NCI-H526 (cell line): ENCODE measurements around the gene EXOC6.

Experiments
- DNase-seq, 2 experiments: peaks; one replicate each; lab custom pipeline; 2025; lab: John Stamatoyannopoulos, UW

Gene EXOC6

DNA sequence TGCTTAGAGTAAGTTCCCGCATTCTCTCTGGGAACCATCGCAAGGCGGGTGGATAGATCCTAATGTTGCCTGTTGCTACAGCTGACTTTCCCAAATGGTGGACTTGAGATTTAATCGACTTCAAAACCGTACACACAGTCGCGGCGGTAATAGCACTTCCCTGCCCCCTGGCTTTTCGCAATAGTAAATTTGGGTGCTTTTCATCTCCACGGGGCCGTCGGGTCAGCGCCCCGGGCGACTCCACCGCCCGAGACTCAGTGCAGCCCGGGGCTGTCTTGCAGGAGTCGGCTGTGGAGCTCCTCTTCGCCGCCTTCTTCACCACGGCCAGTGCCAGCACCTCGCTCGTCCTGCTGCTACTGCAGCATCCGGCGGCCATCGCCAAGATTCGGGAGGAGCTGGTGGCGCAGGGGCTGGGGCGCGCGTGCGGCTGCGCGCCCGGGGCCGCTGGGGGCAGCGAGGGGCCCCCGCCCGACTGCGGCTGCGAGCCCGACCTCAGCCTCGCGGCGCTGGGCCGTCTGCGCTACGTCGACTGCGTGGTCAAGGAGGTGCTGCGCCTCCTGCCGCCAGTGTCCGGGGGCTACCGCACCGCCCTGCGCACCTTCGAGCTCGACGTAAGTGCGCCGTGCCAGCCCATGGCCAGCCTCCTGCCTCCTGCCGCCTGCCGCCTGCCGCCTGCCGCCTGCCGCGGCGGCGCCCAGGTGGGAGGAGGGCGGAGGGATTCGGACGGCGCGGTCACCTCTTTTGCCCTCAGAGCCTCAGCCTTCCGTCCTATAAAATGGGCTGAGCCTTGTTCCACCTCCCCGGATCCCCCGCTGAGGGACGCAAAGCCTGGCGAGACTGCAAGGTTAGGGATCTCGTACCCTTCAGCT, 217.6 kb downstream of the EXOC6 start:
- DNase-seq = peak in 1 of 2 experiments; percentile 22

DNA sequence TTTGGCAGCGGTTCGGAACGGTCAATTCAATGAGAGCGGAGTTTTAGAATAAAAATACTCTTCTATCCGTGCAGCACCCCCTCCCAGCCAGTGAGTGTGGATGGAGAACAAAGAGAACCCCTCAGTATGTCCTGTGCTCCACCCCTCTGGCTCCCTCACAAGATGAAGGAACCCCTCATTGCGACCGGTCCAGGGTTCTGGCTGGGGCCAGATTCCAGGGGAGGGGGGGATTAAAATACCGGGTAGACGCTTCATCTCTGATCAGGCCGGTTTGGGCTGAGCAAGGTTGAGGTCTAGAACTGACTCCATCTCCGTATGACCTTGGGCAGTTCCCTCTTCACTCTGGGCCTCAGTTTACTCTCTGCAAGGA, 218.2 kb downstream of the EXOC6 start:
- DNase-seq = no peak

DNA sequence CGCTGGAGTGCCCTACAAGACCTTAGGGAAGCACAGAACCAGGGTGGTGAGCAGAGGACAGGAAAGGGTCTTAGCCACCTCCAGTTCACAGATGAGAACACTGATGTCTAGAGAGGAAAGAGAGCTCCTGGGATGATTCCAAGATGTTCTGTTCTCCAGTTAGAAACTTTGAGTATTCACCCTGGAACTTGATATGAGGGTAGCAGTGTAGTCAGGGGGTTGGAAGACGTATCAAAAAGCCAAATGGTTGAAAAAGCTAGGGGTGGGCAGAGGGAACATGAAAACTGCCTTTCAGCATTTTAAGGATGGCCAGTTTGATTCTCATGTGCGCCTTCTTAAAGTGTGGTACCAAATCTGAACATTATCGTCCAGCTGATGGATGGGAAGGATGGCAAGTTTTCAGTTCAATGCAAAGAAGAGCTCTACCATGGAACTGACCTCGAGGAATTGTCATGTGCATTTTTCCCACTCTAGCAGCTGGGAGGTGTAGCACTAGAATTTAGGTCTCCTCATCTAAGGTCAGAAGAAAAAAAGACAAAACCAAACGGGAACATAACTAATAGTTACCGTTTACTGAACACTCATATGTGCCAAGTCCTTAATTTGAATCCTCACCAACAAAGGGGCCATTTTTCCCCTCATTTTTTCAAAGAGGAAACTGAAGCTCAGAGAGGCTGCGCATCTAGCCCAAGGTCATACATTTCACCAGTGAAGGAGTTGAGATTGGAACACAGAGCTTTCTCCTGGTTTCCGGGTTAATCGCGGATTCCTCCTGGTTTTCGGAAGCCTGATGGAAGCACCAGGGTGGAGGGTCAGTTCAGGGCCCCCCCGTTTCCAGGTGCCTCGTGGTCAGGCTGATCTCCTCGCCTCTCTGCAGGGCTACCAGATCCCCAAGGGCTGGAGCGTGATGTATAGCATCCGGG, 219.4 kb downstream of the EXOC6 start:
- DNase-seq = no peak

DNA sequence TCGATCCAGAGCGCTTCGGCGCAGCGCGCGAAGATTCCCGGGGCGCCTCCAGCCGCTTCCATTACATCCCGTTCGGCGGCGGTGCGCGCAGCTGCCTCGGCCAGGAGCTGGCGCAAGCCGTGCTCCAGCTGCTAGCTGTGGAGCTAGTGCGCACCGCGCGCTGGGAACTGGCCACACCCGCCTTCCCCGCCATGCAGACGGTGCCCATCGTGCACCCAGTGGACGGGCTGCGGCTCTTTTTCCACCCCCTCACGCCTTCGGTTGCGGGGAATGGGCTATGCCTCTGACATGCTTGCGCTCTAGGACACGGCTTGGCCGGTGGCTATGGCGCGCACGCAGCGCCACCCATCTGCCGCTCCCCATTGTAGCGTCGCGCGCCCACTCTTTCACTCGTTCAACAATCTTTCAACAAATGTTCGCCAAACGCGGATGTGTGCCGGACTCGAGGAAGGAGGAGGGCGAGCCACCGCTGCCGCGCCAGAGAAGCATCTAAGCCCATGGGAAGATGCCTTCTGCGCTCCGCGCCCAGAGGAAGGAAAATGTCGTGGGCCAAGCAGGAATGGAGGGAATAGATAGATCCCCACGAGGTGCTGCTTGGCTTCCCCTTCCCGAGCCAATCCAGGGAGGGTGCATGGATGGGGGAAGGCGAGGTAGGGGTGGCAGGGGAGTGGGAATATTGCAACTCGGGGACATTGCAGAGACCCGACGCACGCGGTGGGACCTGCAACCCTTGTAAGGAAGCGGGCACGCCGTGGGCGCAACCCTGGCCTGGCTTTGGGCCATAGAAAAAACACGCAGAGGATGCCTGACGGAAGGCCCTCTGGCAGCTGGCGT, 220.3 kb downstream of the EXOC6 start:
- peak in 1 of 2 experiments; percentile 52 for DNase-seq

DNA sequence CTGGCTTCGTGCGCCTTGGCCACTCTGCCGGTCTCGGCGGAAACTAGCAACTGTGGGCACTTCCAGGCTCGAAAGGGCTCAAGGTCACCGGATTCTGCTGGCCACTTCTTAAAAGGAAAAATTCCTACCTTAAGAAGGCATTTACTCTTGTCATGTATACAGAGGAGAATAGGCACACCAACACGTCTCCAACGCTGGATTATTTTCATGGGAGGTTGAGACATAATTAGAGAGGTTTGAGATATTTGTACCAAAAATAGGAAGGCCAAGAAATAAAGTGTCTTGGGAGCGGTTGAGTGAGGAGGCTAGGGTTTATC, 220.9 kb downstream of the EXOC6 start:
- DNase-seq = no peak

DNA sequence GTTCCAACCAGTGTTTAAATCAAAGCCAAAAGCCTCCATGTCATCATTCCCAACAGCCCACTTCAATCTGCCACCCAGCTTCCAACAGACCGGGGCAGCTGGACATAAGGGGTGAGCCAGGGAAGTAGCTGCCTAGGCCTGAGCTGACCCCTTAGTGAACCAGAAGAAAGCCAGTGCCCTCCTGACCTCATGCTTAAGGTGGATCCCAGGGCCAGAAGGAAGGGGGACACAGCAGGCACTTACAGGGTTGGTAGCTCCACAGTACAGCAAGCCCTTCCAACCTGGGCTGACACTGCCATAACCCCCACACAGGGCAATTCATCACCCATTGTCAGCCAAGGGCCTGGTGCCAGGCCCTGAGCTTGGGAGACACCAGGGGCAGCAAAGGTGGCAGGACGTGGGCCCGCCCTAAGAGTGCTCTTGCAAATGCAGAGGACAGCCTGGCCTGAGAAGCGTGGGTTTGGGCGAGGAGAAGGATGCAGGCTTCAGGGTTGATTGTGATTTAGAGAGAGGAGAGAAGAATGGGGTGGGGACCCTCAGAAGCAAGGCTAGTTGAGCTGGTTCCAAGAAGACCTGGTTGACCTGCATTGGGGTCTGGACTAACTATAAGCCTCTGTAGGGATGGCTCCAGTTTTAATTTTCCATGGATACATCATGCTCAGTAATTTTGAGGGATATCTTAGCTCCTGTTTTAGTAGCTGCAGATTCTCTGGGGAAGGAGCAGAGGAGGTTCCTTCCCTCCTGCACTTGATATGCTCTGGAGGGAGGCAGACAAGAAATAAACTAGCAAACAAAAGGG, 222.3 kb downstream of the EXOC6 start:
- no peak for DNase-seq

DNA sequence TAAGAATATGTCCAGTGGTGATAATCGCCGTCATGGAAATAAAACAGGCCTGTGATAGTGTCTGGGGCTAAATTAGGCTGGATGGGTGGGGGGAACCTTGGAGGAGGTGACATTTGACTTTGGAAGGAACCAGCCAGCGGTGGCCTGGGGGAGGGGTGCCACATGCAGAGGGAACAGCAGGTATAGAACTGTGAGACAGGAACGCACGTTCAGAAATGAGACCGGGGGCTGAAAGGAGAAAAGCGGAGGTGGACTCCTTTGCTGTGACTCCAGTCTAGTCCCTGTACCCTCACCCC, 222.8 kb downstream of the EXOC6 start:
- DNase-seq = no peak

DNA sequence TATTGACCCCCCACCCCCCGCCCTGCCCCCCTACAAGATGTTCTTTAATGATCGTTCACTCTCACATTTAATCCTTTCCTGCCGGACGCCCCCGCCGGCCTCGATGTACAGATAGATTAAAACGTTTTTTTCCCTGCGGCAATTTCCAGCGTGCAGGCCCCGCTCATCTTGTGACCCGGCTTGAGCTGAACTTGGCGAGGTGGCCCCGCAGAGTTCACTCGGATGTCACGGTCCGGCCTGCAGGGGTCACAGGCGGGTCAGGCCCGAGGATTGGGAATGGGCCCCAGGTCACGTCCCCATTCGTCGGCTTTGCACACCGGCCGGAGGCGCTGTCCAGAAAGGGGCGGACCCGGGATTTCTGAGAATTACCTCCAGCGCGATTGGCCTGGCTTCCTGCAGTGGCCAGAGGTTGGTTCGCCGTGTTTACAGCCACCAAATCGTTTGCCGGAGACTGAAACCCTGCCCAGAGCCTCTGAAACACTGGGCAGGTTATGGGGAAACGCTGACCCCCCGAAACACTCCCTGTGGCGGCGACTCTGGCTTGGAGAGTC, 223.4 kb downstream of the EXOC6 start:
- peak in 1 of 2 experiments; percentile 43 for DNase-seq

DNA sequence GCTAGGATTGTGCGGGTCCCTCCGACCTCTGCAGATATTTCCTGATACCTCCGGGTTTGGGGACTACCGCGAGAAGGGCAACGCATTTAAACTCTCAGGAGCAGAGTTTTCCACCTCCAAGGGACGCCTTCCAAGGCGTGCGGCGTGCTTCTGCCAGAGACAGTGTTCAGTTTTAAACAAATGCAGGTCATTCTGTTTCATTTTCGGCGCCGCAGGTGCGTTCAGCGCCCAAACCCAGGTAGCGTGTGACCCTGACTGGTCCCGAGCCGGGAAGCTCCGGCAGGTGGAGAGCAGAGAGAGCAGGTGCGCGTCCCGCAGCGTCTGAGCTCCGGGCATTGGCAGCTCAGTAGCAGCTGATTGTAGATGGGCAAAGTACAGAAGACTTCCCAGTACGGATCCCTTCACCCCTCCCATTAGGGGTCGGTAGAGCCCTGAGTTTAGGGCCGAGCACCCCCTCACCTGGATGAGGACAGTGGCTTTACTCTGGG, 223.9 kb downstream of the EXOC6 start:
- peak in 1 of 2 experiments; percentile 72 for DNase-seq

DNA sequence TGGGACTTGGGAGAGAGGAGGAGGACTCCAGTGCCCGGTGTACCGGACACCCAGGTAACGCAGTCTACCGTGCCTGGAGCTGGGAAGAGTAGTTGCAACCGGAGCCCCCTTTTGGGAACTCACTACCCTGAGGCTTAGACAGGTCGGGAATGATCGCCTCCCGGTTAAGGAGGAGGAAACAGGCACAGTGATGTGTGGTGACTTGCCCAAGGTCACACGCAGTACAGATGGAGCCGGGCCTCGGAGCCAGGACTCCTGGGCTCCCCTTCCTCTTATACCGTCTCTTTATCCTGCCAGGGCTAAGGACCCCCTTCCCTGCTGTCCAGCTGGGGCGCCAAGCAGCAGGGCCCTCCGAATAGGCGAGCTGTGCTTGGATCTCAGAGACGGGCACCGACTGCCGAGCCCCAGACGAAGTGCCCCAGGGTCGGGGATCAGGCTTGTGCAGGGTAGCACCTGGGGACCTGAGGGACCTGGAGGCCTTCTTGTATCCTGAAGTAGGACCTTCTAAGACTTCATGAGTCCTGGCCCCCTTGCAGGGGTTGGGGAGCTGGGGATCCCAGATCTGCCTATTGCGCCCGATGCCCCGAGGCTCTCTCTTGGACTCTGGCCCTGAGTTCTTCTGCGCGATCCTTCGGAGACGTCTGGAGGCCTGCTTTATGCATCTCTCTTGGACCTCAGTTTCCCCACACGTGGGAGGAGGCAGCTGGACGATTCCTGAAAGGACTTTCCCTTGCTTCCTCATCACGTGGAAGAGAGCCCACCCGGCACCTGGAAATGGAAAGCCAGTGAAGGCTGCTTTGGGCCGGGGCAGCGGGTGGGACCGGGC, 224.6 kb downstream of the EXOC6 start:
- peak in 1 of 2 experiments; percentile 53 for DNase-seq

DNA sequence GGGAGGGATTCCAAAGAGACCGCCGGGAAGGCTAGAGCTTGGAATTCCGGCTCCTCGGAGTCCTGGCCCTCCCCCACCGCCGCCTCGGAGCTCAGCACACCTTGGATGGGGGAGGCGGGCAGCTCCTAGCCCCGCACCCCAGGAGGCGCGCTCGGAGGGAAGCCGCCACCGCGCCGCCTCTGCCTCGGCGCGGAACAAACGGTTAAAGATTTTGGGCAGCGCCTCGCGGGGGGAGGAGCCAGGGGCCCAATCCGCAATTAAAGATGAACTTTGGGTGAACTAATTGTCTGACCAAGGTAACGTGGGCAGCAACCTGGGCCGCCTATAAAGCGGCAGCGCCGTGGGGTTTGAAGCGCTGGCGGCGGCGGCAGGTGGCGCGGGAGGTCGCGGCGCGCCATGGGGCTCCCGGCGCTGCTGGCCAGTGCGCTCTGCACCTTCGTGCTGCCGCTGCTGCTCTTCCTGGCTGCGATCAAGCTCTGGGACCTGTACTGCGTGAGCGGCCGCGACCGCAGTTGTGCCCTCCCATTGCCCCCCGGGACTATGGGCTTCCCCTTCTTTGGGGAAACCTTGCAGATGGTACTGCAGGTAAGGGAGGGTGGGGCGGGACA, 225.3 kb downstream of the EXOC6 start, which contains the start of gene CYP26A1:
TSS of gene CYP26A1 (plus strand) at position 355 of the 608 bp plus-strand sequence. CDS start at position 397, 42 bp downstream.
- peak in 1 of 2 experiments; percentile 65 for DNase-seq

DNA sequence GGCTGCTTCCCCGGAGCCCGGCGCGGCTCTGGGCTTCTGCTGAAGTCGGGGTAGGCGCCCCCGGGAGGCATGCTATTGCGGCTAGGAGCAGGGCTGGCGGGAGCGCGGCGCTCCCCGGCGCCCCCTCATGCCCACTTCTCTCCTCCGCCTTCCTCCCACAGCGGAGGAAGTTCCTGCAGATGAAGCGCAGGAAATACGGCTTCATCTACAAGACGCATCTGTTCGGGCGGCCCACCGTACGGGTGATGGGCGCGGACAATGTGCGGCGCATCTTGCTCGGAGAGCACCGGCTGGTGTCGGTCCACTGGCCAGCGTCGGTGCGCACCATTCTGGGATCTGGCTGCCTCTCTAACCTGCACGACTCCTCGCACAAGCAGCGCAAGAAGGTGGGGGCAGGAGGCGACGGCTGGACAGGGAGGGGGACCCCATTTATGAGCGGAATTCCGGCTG, 225.9 kb downstream of the EXOC6 start:
- peak in 1 of 2 experiments; percentile 65 for DNase-seq

DNA sequence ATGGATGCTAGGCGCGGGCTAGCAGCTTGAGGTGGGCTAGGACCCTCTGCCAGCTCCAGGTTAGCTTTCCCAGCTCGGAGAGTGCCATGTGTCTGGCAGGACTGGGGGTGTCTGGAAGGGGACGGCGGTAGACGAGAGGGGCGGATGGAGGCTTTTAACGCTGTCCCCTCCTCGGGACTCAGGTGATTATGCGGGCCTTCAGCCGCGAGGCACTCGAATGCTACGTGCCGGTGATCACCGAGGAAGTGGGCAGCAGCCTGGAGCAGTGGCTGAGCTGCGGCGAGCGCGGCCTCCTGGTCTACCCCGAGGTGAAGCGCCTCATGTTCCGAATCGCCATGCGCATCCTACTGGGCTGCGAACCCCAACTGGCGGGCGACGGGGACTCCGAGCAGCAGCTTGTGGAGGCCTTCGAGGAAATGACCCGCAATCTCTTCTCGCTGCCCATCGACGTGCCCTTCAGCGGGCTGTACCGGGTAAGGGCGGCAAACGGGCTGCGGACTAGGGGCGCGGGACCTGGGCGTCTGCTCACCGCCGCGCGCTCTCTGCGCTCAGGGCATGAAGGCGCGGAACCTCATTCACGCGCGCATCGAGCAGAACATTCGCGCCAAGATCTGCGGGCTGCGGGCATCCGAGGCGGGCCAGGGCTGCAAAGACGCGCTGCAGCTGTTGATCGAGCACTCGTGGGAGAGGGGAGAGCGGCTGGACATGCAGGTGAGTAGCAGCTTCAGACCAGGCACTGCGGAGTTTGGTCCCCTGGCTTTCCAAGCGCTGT, 226.5 kb downstream of the EXOC6 start:
- no peak for DNase-seq

DNA sequence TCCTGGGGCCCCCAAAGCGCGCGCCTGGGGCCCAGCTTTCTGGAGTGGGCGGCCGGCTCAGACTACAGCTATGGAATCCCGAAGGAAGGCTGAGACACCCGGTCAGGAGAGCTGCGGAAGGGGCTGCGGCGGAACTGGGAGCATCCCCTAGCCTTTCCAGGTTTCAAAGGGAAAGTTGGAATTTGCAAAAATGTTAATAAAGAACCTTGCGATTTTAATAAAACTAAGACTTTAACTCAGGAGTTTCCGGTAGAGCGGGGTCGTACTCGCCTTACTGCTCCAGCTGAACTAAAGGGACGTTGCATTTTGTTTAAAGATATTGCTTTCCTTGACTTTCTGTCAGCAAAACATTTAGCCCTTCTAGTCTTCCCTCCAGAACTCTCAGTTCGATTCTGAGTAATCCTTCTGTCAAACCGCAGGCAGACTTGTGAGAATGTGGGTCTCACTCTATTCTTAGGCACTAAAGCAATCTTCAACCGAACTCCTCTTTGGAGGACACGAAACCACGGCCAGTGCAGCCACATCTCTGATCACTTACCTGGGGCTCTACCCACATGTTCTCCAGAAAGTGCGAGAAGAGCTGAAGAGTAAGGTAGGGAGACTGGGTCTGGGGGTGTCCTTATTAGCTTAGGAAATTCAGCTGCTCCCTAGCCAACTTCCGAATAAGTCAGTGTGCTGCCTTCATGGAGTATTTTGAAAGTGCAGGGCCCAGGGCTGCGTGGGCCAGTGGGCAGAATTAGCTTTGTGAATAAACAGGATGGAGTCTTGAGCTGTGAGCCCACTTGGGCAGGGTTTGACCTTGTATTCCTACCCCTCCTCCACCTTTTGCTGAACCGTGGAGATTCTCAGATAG, 227.3 kb downstream of the EXOC6 start:
- no peak for DNase-seq

DNA sequence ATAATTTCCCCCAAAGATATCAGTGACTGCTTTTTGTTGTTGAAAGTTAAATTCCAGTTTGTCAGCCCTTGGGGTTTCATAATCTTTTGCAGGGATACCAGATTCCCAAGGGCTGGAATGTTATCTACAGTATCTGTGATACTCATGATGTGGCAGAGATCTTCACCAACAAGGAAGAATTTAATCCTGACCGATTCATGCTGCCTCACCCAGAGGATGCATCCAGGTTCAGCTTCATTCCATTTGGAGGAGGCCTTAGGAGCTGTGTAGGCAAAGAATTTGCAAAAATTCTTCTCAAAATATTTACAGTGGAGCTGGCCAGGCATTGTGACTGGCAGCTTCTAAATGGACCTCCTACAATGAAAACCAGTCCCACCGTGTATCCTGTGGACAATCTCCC, 228.6 kb downstream of the EXOC6 start:
- no peak for DNase-seq

DNA sequence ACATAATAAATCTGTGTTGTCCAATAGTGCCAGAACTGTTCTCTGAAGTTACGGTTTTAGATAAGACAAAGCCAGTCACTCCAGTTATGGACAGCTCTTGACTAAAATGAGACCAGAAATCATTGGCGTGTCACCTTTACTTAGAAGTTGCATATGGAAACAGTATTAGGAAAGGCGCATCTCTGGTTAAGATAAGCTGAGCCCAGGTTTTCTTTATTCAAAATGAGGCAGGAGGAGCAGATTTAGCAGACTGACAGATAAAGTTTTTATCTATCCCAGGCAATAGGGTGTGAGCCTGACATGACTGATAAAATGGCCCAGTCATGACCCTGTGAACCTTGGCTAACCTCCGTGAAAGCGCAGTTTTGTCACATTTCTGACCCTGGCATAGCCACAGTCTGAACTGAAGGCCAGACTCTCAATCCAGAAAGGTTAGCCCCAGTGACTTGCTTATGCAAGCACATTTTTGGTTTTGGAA, 229.6 kb downstream of the EXOC6 start:
- DNase-seq = no peak

DNA sequence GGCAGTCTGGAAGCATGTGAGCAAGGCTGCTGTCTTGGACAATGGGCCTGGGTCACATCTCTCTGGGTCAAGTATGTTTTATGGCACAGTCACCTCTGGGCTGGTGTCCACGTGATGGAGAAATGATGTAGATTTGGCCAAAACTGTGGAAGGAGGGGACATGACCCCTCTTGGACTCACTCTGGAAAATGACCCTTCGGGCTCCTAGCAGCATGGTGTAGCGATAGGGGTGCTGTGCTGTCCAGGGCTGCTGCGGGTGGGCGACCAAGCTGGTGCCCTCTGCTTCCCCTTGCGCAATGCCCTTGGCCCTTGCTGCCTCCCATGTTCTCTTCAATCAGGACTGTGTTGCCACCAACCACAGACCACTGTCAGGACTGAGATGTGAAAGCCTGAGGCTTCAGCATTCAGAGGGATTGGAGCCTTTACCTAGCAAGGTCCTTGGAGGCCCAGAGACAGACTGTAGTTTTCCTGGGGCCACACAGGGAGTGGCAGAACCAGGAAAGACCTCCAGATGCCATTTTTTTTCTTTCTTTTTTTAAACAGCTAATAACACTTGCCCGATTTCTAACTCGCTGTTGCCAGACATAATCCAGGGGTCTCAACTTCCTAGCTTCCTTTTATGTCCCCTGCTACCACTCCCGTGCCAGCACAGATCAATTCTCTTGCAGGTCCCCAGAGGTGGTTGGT, 231.5 kb downstream of the EXOC6 start:
- DNase-seq = no peak
